OCI-LY3 (cell line): ENCODE measurements around the gene TCF7.
A peak's percentile ranks its signal among the peaks of the same experiment; 100 is the strongest.

ENCODE experiments used
- H2AFZ ChIP-seq: fragments of 200-600, 300-600 bp; shearing (Covaris generic); 2 replicates; pipeline ENCODE4 v1.6.0; 2014; ENCODE audit warnings: antibody characterized with exemption, low read depth, low read length
- H3K27ac ChIP-seq: fragments of 200-600, 300-600 bp; sonication (generic); 2 replicates; pipeline ENCODE4 v1.5.1; 2014; ENCODE audit warnings: mild to moderate bottlenecking, low read length, moderate library complexity, mixed read lengths
- H3K27me3 ChIP-seq: fragments of 200-600, 300-600 bp; sonication (generic); 2 replicates; pipeline ENCODE4 v1.6.1; 2014; ENCODE audit warnings: low read depth, low read length, mixed read lengths
- H3K36me3 ChIP-seq: fragments of 200-600, 300-600 bp; sonication (generic); replicated peaks from 2 replicates; pipeline ENCODE3; 2014; ENCODE audit warnings: low read depth, low read length, mixed read lengths
- H3K4me1 ChIP-seq: fragments of 300-600, 200-600 bp; sonication (generic); 2 replicates; pipeline ENCODE4 v1.6.1; 2014; ENCODE audit warnings: low read length, mixed read lengths
- H3K4me2 ChIP-seq: fragments of 200-600, 300-600 bp; sonication (generic); 2 replicates; pipeline ENCODE4 v1.6.1; 2014; ENCODE audit warnings: low read length, mixed read lengths
- H3K4me3 ChIP-seq: fragments of 300-600, 200-600 bp; sonication (generic); 2 replicates; pipeline ENCODE4 v1.5.1; 2014; ENCODE audit warnings: antibody characterized with exemption, mild to moderate bottlenecking, low read length, moderate library complexity
- H3K79me2 ChIP-seq: fragments of 300-600, 200-600 bp; shearing (Covaris generic); 2 replicates; pipeline ENCODE4 v1.6.1; 2014; ENCODE audit warnings: mild to moderate bottlenecking, low read length, mixed read lengths
- H3K9ac ChIP-seq: fragments of 300-600, 200-600 bp; shearing (Covaris generic); 2 replicates; pipeline ENCODE4 v1.6.0; 2014; ENCODE audit warnings: mild to moderate bottlenecking, low read length, moderate library complexity
- H3K9me3 ChIP-seq: fragments of 200-600, 300-600 bp; shearing (Covaris generic); 2 replicates; pipeline ENCODE4 v1.6.1; 2014; ENCODE audit warnings: low read length, mixed read lengths; ENCODE audit not compliant: insufficient read depth
- H4K20me1 ChIP-seq: fragments of 200-600, 300-600 bp; sonication (generic); 2 replicates; pipeline ENCODE4 v1.6.1; 2016; ENCODE audit warnings: low read length, mixed read lengths; ENCODE audit not compliant: insufficient read depth
- CTCF ChIP-seq: fragments of 200-600, 300-600 bp; sonication (generic); IDR thresholded peaks from 2 replicates; pipeline ENCODE4 v1.5.1; 2014; ENCODE audit warnings: antibody characterized with exemption, low read length, low read depth
- EZH2phosphoT487 ChIP-seq: fragments of 200-600 bp; shearing (Covaris generic); IDR thresholded peaks from 2 replicates; pipeline ENCODE4 v1.6.1; 2018; ENCODE audit warnings: antibody characterized with exemption, mixed run types, low read depth

TCF7 gene

GRCh38 chr5:134095887-134096589 is 18.4 kb upstream of the TCF7 start:
- Histone ChIP-seq H3K9me3 (no peaks in the 10 kb centered on the region), H3K9ac (no peak overlapping the region), H2AFZ (no peak overlapping the region)

DNA sequence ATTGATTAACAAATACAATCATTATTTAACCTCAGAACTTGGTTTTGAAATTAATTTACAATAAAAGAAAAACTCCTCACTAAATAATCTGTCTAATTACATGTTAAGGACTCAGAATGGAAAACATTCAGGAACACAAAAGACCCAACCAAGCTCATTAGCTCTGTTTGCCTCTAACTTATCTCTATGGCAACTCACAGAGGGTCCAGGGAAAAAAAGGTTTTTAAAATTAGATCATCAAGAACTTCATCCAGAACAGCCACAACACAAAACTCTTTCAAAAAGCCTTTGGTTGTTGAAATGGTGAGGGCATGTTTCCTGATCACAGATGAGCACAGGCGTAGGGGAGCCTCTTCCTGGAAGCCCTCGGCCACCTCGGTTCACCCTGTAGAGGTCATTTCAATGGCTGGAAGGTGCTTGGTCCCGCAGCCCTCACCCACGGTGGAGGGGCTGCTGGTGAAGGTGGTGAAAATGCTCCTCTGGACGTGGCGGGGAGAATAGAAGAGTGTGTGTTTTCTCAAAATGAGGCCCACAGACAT is 17.2 kb upstream of the TCF7 start:
- no peak for TF ChIP-seq EZH2phosphoT487
- no peak for TF ChIP-seq CTCF

More at GRCh38 chr5:134095887-134096589, 18.4 kb upstream of the TCF7 start:
- Histone ChIP-seq H3K36me3 (no peaks in the 10 kb centered on the region), H3K4me3 (no peak overlapping the region), H3K27ac (no peak overlapping the region), H4K20me1 (no peaks in the 10 kb centered on the region), H3K4me1 (peaks cover 31% of the 10 kb centered on the region), H3K27me3 (no peaks in the 10 kb centered on the region), H3K79me2 (no peaks in the 10 kb centered on the region), H3K4me2 (no peak overlapping the region)
- TF ChIP-seq EZH2phosphoT487 (no peak), CTCF (no peak)

DNA sequence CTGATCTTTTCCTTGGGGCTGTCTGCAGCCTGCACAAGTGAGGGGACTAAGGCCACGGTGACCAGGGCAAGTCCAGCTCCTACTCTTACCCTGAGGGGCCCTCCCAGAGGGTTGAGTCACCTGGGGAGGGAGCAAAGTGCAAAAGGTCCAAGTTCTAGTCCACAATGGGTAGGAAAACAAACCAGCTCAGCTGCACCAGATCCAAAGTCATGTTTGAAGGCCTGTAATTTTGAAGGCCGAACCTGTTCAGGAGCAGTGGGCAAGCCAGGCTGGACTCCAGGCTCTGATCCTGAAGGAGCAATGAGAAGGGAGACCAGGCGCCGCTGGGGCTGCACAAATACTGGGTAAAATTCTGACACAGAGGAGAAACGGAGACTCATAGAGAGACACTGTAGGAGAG is 15.8 kb upstream of the TCF7 start:
- H2AFZ ChIP-seq, result no peak overlapping the region
- H3K79me2 ChIP-seq, result no peaks in the 10 kb centered on the region
- H3K4me1 ChIP-seq, result peaks cover 56% of the 10 kb centered on the region
- H3K9me3 ChIP-seq, result no peaks in the 10 kb centered on the region
- no peaks in the 10 kb centered on the region for H3K36me3 ChIP-seq
- H3K9ac ChIP-seq, result peak overlapping the region; percentile 89; the same call in 1 of the 2 replicates
- no peaks in the 10 kb centered on the region for H3K27me3 ChIP-seq
- H3K27ac ChIP-seq, result peak overlapping the region; percentile 98
- TF ChIP-seq EZH2phosphoT487 (no peak), CTCF (no peak)
- no peaks in the 10 kb centered on the region for H4K20me1 ChIP-seq
- no peak overlapping the region for H3K4me3 ChIP-seq
- peak overlapping the region; percentile 85; the same call in 1 of the 2 replicates for H3K4me2 ChIP-seq

More for the DNA sequence above, 17.2 kb upstream of the TCF7 start:
- no peaks in the 10 kb centered on the region for H4K20me1 ChIP-seq
- no peak overlapping the region for H3K9ac ChIP-seq
- no peaks in the 10 kb centered on the region for H3K27me3 ChIP-seq
- no peak overlapping the region for H3K27ac ChIP-seq
- no peak overlapping the region for H3K4me3 ChIP-seq
- no peaks in the 10 kb centered on the region for H3K36me3 ChIP-seq
- H2AFZ ChIP-seq, result no peak overlapping the region
- no peaks in the 10 kb centered on the region for H3K9me3 ChIP-seq
- H3K79me2 ChIP-seq, result no peaks in the 10 kb centered on the region
- H3K4me1 ChIP-seq, result peaks cover 43% of the 10 kb centered on the region
- no peak overlapping the region for H3K4me2 ChIP-seq

- Histone ChIP-seq H3K4me2 (peak overlapping the region; percentile 85), H3K27me3 (no peaks in the 10 kb centered on the region), H4K20me1 (no peaks in the 10 kb centered on the region), H3K79me2 (no peaks in the 10 kb centered on the region), H2AFZ (no peak overlapping the region; the same call in 1 of the 2 replicates), H3K4me1 (peaks cover 63% of the 10 kb centered on the region), H3K27ac (peak overlapping the region; percentile 98), H3K36me3 (no peaks in the 10 kb centered on the region), H3K9ac (peak overlapping the region; percentile 89), H3K9me3 (no peaks in the 10 kb centered on the region), H3K4me3 (peak overlapping the region; percentile 65)
- TF ChIP-seq CTCF (peak; percentile 42), EZH2phosphoT487 (no peak)
Measured at GRCh38 chr5:134099288-134099872, 15.1 kb upstream of the TCF7 start.
